ENCODE data around the gene RSPH6A. TPM values are rescaled to one million over a fixed set of nuclear protein-coding genes. Genes with fewer than 3 reads are reported as not detected.

Gene RSPH6A
- polyA plus RNA-seq, 1 donor (not counting 4 experiments of a cell fraction or from before 2014, with no cell fraction given), result not detected

- no peak overlapping the region for H3K27ac ChIP-seq (ENCODE audit: control insufficient read depth, insufficient read depth, low read length)
- H3K9me1 ChIP-seq (ENCODE audit: control insufficient read depth, extremely low read depth, insufficient read depth, low read length), result no peaks in the 10 kb centered on the region
- DNase-seq (ENCODE audit: low read depth, low spot score) (no peak), FAIRE-seq (no peak)
- H2AFZ ChIP-seq (ENCODE audit: control insufficient read depth, low read length), result no peak overlapping the region
- no peaks in the 10 kb centered on the region for H3K4me1 ChIP-seq (ENCODE audit: control insufficient read depth, extremely low read depth, insufficient read depth, low read length)
- no peaks in the 10 kb centered on the region for H3K9me3 ChIP-seq (ENCODE audit: control insufficient read depth, low read depth, low read length)
- no peaks in the 10 kb centered on the region for H3K36me3 ChIP-seq (ENCODE audit: control insufficient read depth in 2 of 2, extremely low read depth in 1 of 2, insufficient read depth in 2 of 2, low read length in 2 of 2)
- no peak overlapping the region for H3K4me2 ChIP-seq (ENCODE audit: control insufficient read depth, extremely low read depth, insufficient read depth, low read depth, low read length)
- no peak overlapping the region for H3K9ac ChIP-seq (ENCODE audit: control insufficient read depth, extremely low read depth, insufficient read depth, low read length)
- no peaks in the 10 kb centered on the region for H3K79me2 ChIP-seq (ENCODE audit: control insufficient read depth, insufficient read depth, low read length)
- dilution Hi-C loops (cut with MboI; ENCODE audit: extremely low pct_ligation_motif_present, low sequenced_read_pairs), result no loop called here
- H3K27me3 ChIP-seq (ENCODE audit: control insufficient read depth, extremely low read depth, insufficient read depth, low read length), result no peaks in the 10 kb centered on the region
- no peaks in the 10 kb centered on the region for H4K20me1 ChIP-seq (ENCODE audit: control insufficient read depth, extremely low read depth, insufficient read depth, low read length)
- H3K4me3 ChIP-seq (ENCODE audit: control insufficient read depth in 2 of 3, extremely low read depth in 1 of 3, insufficient read depth in 2 of 3, low read depth in 1 of 3, low read length in 3 of 3), result no peak overlapping the region
- TF ChIP-seq EZH2 (IDR thresholded peaks at IDR 0.05; ENCODE audit: low read length) (no peak), CTCF (optimal IDR thresholded peaks at IDR 0.05 in 1 of 3, IDR thresholded peaks at IDR 0.05 in 1 of 3, conservative IDR thresholded peaks at IDR 0.05 in 1 of 3; ENCODE audit: extremely low read depth in 1 of 3, insufficient read depth in 2 of 3, low read length in 3 of 3) (no peak)
Measured at GRCh38 chr19:45746866-45747265, 68.2 kb downstream of the RSPH6A start.

Other genes starting within 250 kb of the RSPH6A start
- 11.9 to 16.5 TPM (median 16.5 TPM) in 3 replicates for gene OPA3, start 230.5 kb downstream of the RSPH6A start, polyA plus RNA-seq
- gene GPR4, start 213.1 kb downstream of the RSPH6A start, polyA plus RNA-seq, result 0.13 to 0.14 TPM in 2 of 3 replicates, not detected in the other
- 35.4 to 43.4 TPM (median 41.8 TPM) in 3 replicates for gene EML2, start 175.9 kb downstream of the RSPH6A start, polyA plus RNA-seq
- 0.97 to 2.2 TPM (median 1.4 TPM) in 3 replicates for gene GIPR, start 147.1 kb downstream of the RSPH6A start, polyA plus RNA-seq
- gene SNRPD2, start 123.4 kb downstream of the RSPH6A start, polyA plus RNA-seq, result 511 to 1,051 TPM (median 836 TPM) in 3 replicates
- gene QPCTL, start 122.6 kb downstream of the RSPH6A start, polyA plus RNA-seq, result 11.9 to 13.3 TPM (median 13.2 TPM) in 3 replicates
- gene FBXO46, start 84.4 kb downstream of the RSPH6A start, polyA plus RNA-seq, result 2.1 to 2.4 TPM (median 2.4 TPM) in 3 replicates
- not detected in 3 replicates for gene MEIOSIN, start 81.9 kb downstream of the RSPH6A start, polyA plus RNA-seq
- gene SIX5, start 46.1 kb downstream of the RSPH6A start, polyA plus RNA-seq, result 1.3 to 2.2 TPM (median 2.0 TPM) in 3 replicates
- gene DMPK, start 32.8 kb downstream of the RSPH6A start, polyA plus RNA-seq, result 7.0 to 12.8 TPM (median 8.1 TPM) in 3 replicates
- 10.1 to 16.5 TPM (median 12.5 TPM) in 3 replicates for gene DMWD, start 22.5 kb downstream of the RSPH6A start, polyA plus RNA-seq
- 43.8 to 63.2 TPM (median 56.0 TPM) in 3 replicates for gene SYMPK, start 47.8 kb upstream of the RSPH6A start, polyA plus RNA-seq
- 0.03 to 0.05 TPM in 2 of 3 replicates, not detected in the other for gene FOXA3, start 49.0 kb upstream of the RSPH6A start, polyA plus RNA-seq
- gene IRF2BP1, start 70.8 kb upstream of the RSPH6A start, polyA plus RNA-seq, result 1.7 to 3.1 TPM (median 3.1 TPM) in 3 replicates
- 1.1 to 1.6 TPM (median 1.3 TPM) in 3 replicates for gene MYPOP, start 87.3 kb upstream of the RSPH6A start, polyA plus RNA-seq
- not detected in 3 replicates for gene NANOS2, start 99.5 kb upstream of the RSPH6A start, polyA plus RNA-seq
- not detected in 3 replicates for gene NOVA2, start 158.6 kb upstream of the RSPH6A start, polyA plus RNA-seq
- gene CCDC61, start 180.2 kb upstream of the RSPH6A start, polyA plus RNA-seq, result 5.2 to 6.1 TPM (median 5.8 TPM) in 3 replicates
- gene PGLYRP1, start 207.7 kb upstream of the RSPH6A start, polyA plus RNA-seq, result not detected in 3 replicates
- gene IGFL4, start 225.7 kb upstream of the RSPH6A start, polyA plus RNA-seq, result 0.01 TPM in 1 of 3 replicates, not detected in the others

Data from keratinocyte (primary cell).